Frontal cortex (tissue), 4 donors: Measurements from ENCODE around the gene OSBPL10. TPM values are rescaled to one million over a fixed set of nuclear protein-coding genes. Genes with fewer than 3 reads are reported as not detected.
"Not testable (repeated sequence)": the region's sequence is repeated elsewhere in the genome, so short reads cannot be mapped to it uniquely, and the experiment has no call there.

Experiments used
- DNase-seq, 2 donors: peaks; one replicate each; pipeline ENCODE4 v3.0.0; 2012; ENCODE audit warnings: low spot score in 2 of 2
- FAIRE-seq: peaks from 2 replicates; lab custom pipeline; 2012; peaks lifted over from hg19 to GRCh38; lab: Jason Lieb, UNC
- total RNA-seq: library from RNA; depleted of rRNA; stranded (reverse); fragments of >200 nt; gene quantifications from one replicate; pipeline ENCODE4 v1.2.3, GENCODE V29; 2014
- donor health status: control.
- donor health status: control.
- donor health status: control.

The OSBPL10 gene
- total RNA-seq, 1 donor from 2014 or later: 9.0 TPM

- FAIRE-seq (no peak), DNase-seq (no peak)
These were observed 190.0 kb downstream of the OSBPL10 start for GRCh38 chr3:31791090-31791430.

- FAIRE-seq: no peak
These were observed 190.6 kb downstream of the OSBPL10 start for GRCh38 chr3:31790193-31791089.

GRCh38 chr3:31789429-31789828 is 191.6 kb downstream of the OSBPL10 start:
- DNase-seq (no peak), FAIRE-seq (no peak)

More at GRCh38 chr3:31790193-31791089, 190.6 kb downstream of the OSBPL10 start:
- DNase-seq: no peak

GRCh38 chr3:31785734-31786133 is 195.3 kb downstream of the OSBPL10 start:
- DNase-seq: no peak
- no peak for FAIRE-seq

- DNase-seq (no peak), FAIRE-seq (no peak)
These were observed 195.8 kb downstream of the OSBPL10 start for GRCh38 chr3:31785286-31785685.

- not testable (repeated sequence) for DNase-seq, FAIRE-seq
These were observed 197.2 kb downstream of the OSBPL10 start for GRCh38 chr3:31783851-31784250.

GRCh38 chr3:31782306-31782705 is 198.8 kb downstream of the OSBPL10 start:
- DNase-seq, FAIRE-seq: not testable (repeated sequence)

GRCh38 chr3:31779514-31779913 is 201.5 kb downstream of the OSBPL10 start:
- no peak for FAIRE-seq

GRCh38 chr3:31777887-31778286 is 203.2 kb downstream of the OSBPL10 start:
- FAIRE-seq (no peak), DNase-seq (no peak)

More at GRCh38 chr3:31779514-31779913, 201.5 kb downstream of the OSBPL10 start:
- DNase-seq: no peak

GRCh38 chr3:31777092-31777491 is 204.0 kb downstream of the OSBPL10 start:
- FAIRE-seq (no peak), DNase-seq (no peak)

GRCh38 chr3:31776016-31776415 is 205.0 kb downstream of the OSBPL10 start:
- DNase-seq (no peak), FAIRE-seq (no peak)

- no peak for DNase-seq
- no peak for FAIRE-seq
These were observed 205.7 kb downstream of the OSBPL10 start for GRCh38 chr3:31775383-31775782.

GRCh38 chr3:31772758-31773473 is 208.1 kb downstream of the OSBPL10 start:
- DNase-seq: no peak
- FAIRE-seq: no peak

- DNase-seq: no peak
- FAIRE-seq: no peak
These were observed 208.8 kb downstream of the OSBPL10 start for GRCh38 chr3:31772272-31772671.

- no peak for FAIRE-seq
- no peak for DNase-seq
These were observed 210.2 kb downstream of the OSBPL10 start for GRCh38 chr3:31770822-31771326.

- no peak for FAIRE-seq
These were observed 212.5 kb downstream of the OSBPL10 start for GRCh38 chr3:31768479-31769125.

GRCh38 chr3:31767920-31768319 is 213.1 kb downstream of the OSBPL10 start:
- FAIRE-seq (no peak), DNase-seq (no peak)

More at GRCh38 chr3:31768479-31769125, 212.5 kb downstream of the OSBPL10 start:
- no peak for DNase-seq

- no peak for FAIRE-seq
These were observed 214.4 kb downstream of the OSBPL10 start for GRCh38 chr3:31766669-31767068.

GRCh38 chr3:31765871-31766270 is 215.2 kb downstream of the OSBPL10 start:
- no peak for DNase-seq
- FAIRE-seq: no peak

More at GRCh38 chr3:31766669-31767068, 214.4 kb downstream of the OSBPL10 start:
- no peak for DNase-seq

- no peak for FAIRE-seq
- DNase-seq: no peak
These were observed 217.3 kb downstream of the OSBPL10 start for GRCh38 chr3:31763731-31764130.
